CD4-positive, alpha-beta memory T cell (primary cell): ENCODE measurements around the gene ADAM12. TPM values are rescaled to one million over a fixed set of nuclear protein-coding genes. Genes with fewer than 3 reads are reported as not detected.

Experiments used
- CTCF ChIA-PET: fragments of 350-600 bp; sonication (Branson Sonifier 250); formaldehyde crosslinking; loops from one replicate; lab custom pipeline; 2021; ENCODE audit warnings: inconsistent platforms; ENCODE audit not compliant: partially characterized antibody; lab: Charles Lee
- POLR2A ChIA-PET: fragments of 350-600 bp; sonication (Branson Sonifier 250); formaldehyde crosslinking; loops from one replicate; lab custom pipeline; 2021; ENCODE audit not compliant: partially characterized antibody; lab: Charles Lee
- DNase-seq, 5 donors: peaks; one replicate each; pipeline versions ENCODE4 v3.0.0 to v3.0.0-alpha.2; 2020 to 2022; ENCODE audit warnings: mixed read lengths in 1 of 5
- H3K27ac ChIP-seq: one replicate; pipeline ENCODE4 v1.7.0; 2013; ENCODE audit warnings: low read depth, low read length
- H3K27me3 ChIP-seq: 2 replicates; pipeline ENCODE4 v1.7.0; 2013; ENCODE audit warnings: mild to moderate bottlenecking, low read length, moderate library complexity; ENCODE audit not compliant: insufficient read depth
- H3K36me3 ChIP-seq: 2 replicates; pipeline ENCODE4 v1.7.0; 2013; ENCODE audit warnings: mild to moderate bottlenecking, low read length, moderate library complexity; ENCODE audit not compliant: insufficient read depth
- H3K4me1 ChIP-seq: 2 replicates; pipeline ENCODE4 v1.7.0; 2013; ENCODE audit warnings: mild to moderate bottlenecking, low read length, moderate library complexity; ENCODE audit not compliant: insufficient read depth
- H3K4me3 ChIP-seq, 2 donors: one replicate each; pipeline ENCODE4 v1.7.0; 2013; ENCODE audit warnings: low read length in 2 of 2, mild to moderate bottlenecking in 1 of 2
- H3K9me3 ChIP-seq, 2 donors: one replicate each; pipeline ENCODE4 v1.7.0; 2013; ENCODE audit warnings: low read length in 2 of 2, control low read depth in 1 of 2; ENCODE audit not compliant: control insufficient read depth in 1 of 2
- H3K27ac Mint-ChIP-seq, 7 donors: one replicate each; pipeline ENCODE4 v1.8.0; 2020 to 2021; ENCODE audit warnings: mixed read lengths in 7 of 7, mild to moderate bottlenecking in 6 of 7, inconsistent platforms in 3 of 7, moderate library complexity in 3 of 7
- H3K27me3 Mint-ChIP-seq, 2 donors: one replicate each; pipeline ENCODE4 v1.8.0; 2020 to 2021; ENCODE audit warnings: mixed read lengths in 2 of 2
- H3K36me3 Mint-ChIP-seq, 2 donors: one replicate each; pipeline ENCODE4 v1.8.0; 2020 to 2021; ENCODE audit warnings: mixed read lengths in 2 of 2, inconsistent platforms in 1 of 2, mild to moderate bottlenecking in 1 of 2
- H3K4me1 Mint-ChIP-seq, 4 donors: one replicate each; pipeline ENCODE4 v1.8.0; 2020 to 2021; ENCODE audit warnings: mixed read lengths in 4 of 4, mild to moderate bottlenecking in 1 of 4
- H3K4me3 Mint-ChIP-seq, 8 donors: one replicate each; pipeline ENCODE4 v1.8.0; 2020 to 2021; ENCODE audit warnings: mixed read lengths in 8 of 8, mild to moderate bottlenecking in 7 of 8, moderate library complexity in 6 of 8, inconsistent platforms in 3 of 8
- H3K9me3 Mint-ChIP-seq, 8 donors: one replicate each; pipeline ENCODE4 v1.8.0; 2020 to 2021; ENCODE audit warnings: mixed read lengths in 8 of 8, mild to moderate bottlenecking in 5 of 8, inconsistent platforms in 3 of 8, moderate library complexity in 1 of 8
- intact Hi-C: fragments of 100-400 bp; cut with micrococcal nuclease; formaldehyde crosslinking; loops from one replicate; pipeline ENCODE4 v1.15.1; 2023
- polyA plus RNA-seq, 2 donors: library from polyadenylated mRNA; unstranded; fragments of 300-500 nt; fragmentation: Illumina TruSeq; gene quantifications; one replicate each; pipeline ENCODE4 v1.2.3, GENCODE V29; 2021
- total RNA-seq, 2 experiments: library from RNA; stranded (reverse); gene quantifications; one replicate each; pipeline ENCODE4 v1.2.3, GENCODE V29; 2021

Gene ADAM12
- total and polyA plus RNA-seq, 4 experiments from 2014 or later = 0.17 to 2.3 (median 1.1) TPM

- Histone ChIP-seq H3K4me3 (no peak overlapping the region), H3K36me3 (no peaks in the 10 kb centered on the region), H3K9me3 (no peaks in the 10 kb centered on the region), H3K27ac (no peak overlapping the region), H3K27me3 (no peaks in the 10 kb centered on the region), H3K4me1 (no peaks in the 10 kb centered on the region)
- DNase-seq = no peak
- CTCF ChIA-PET = no interaction called here
- POLR2A ChIA-PET = no interaction called here
- Mint-ChIP-seq H3K4me1 (peaks cover 0 to 7% (median 2%) of the 10 kb centered on the region in 4 donors), H3K27ac (no peak overlapping the region), H3K36me3 (no peaks in the 10 kb centered on the region), H3K27me3 (no peaks in the 10 kb centered on the region), H3K4me3 (no peak overlapping the region), H3K9me3 (no peaks in the 10 kb centered on the region)
- intact Hi-C loops = no loop called here
These were observed 386.7 kb downstream of the ADAM12 start for GRCh38 chr10:126001576-126001975.

GRCh38 chr10:125999694-126000093, 388.6 kb downstream of the ADAM12 start:
- no peak overlapping the region for H3K4me3 ChIP-seq
- intact Hi-C loops = no loop called here
- H3K9me3 ChIP-seq = no peaks in the 10 kb centered on the region
- Mint-ChIP-seq H3K4me3 (peak overlapping the region in 3 of 8 donors; percentile 2 to 46 (median 37)), H3K27ac (peak overlapping the region in 1 of 7 donors; percentile 51), H3K27me3 (peaks cover 0 to 2% of the 10 kb centered on the region in 2 donors), H3K9me3 (no peaks in the 10 kb centered on the region), H3K36me3 (no peaks in the 10 kb centered on the region), H3K4me1 (peaks cover 0 to 7% (median 2%) of the 10 kb centered on the region in 4 donors)
- CTCF ChIA-PET = interaction anchor here (1.4 kb wide), 1 partner anchor 29 kb away, joined by 3 read pairs; no protein-coding TSS in a partner anchor
- no peaks in the 10 kb centered on the region for H3K36me3 ChIP-seq
- no peak for DNase-seq
- H3K27me3 ChIP-seq = no peaks in the 10 kb centered on the region
- H3K27ac ChIP-seq = no peak overlapping the region
- no peaks in the 10 kb centered on the region for H3K4me1 ChIP-seq
- POLR2A ChIA-PET = no interaction called here

GRCh38 chr10:125997586-125997985, 390.7 kb downstream of the ADAM12 start:
- Mint-ChIP-seq H3K27me3 (peaks cover 0 to 2% of the 10 kb centered on the region in 2 donors), H3K4me1 (peaks cover 0 to 7% (median 2%) of the 10 kb centered on the region in 4 donors), H3K9me3 (no peaks in the 10 kb centered on the region), H3K36me3 (no peaks in the 10 kb centered on the region), H3K27ac (peak overlapping the region in 1 of 7 donors; percentile 66), H3K4me3 (peak overlapping the region in 2 of 8 donors; percentile 16 to 26)
- intact Hi-C loops = no loop called here
- Histone ChIP-seq H3K27me3 (no peaks in the 10 kb centered on the region), H3K27ac (no peak overlapping the region), H3K36me3 (no peaks in the 10 kb centered on the region), H3K4me3 (no peak overlapping the region), H3K4me1 (no peaks in the 10 kb centered on the region), H3K9me3 (no peaks in the 10 kb centered on the region)
- CTCF ChIA-PET = interaction anchor here (1.0 kb wide), 1 partner anchor 17 kb away, joined by 3 read pairs; no protein-coding TSS in a partner anchor
- no peak for DNase-seq
- POLR2A ChIA-PET = interaction anchor here (0.6 kb wide), 1 partner anchor 1020 kb away, joined by 4 read pairs; no protein-coding TSS in a partner anchor

GRCh38 chr10:125995726-125996304, 392.5 kb downstream of the ADAM12 start:
- no peaks in the 10 kb centered on the region for H3K36me3 Mint-ChIP-seq
- Histone ChIP-seq H3K27me3 (no peaks in the 10 kb centered on the region), H3K4me3 (no peak overlapping the region), H3K36me3 (no peaks in the 10 kb centered on the region), H3K9me3 (no peaks in the 10 kb centered on the region), H3K27ac (no peak overlapping the region), H3K4me1 (no peaks in the 10 kb centered on the region)
- ChIA-PET POLR2A (no interaction called here), CTCF (no interaction called here)
- peak overlapping the region in 5 of 8 donors; percentile 17 to 67 (median 29) for H3K4me3 Mint-ChIP-seq
- no peaks in the 10 kb centered on the region for H3K9me3 Mint-ChIP-seq
- peaks cover 0 to 7% (median 2%) of the 10 kb centered on the region in 4 donors for H3K4me1 Mint-ChIP-seq
- intact Hi-C loops = no loop called here
- peaks cover 0 to 2% of the 10 kb centered on the region in 2 donors for H3K27me3 Mint-ChIP-seq
- DNase-seq = no peak
- no peak overlapping the region for H3K27ac Mint-ChIP-seq

- CTCF ChIA-PET = no interaction called here
- H3K9me3 Mint-ChIP-seq = no peaks in the 10 kb centered on the region
- Histone ChIP-seq H3K9me3 (no peaks in the 10 kb centered on the region), H3K4me3 (no peak overlapping the region), H3K27ac (no peak overlapping the region), H3K4me1 (no peaks in the 10 kb centered on the region), H3K36me3 (no peaks in the 10 kb centered on the region), H3K27me3 (no peaks in the 10 kb centered on the region)
- intact Hi-C loops = no loop called here
- POLR2A ChIA-PET = no interaction called here
- H3K36me3 Mint-ChIP-seq = no peaks in the 10 kb centered on the region
- H3K4me3 Mint-ChIP-seq = no peak overlapping the region
- DNase-seq = no peak
- peaks cover 0 to 4% (median under 1%) of the 10 kb centered on the region in 4 donors for H3K4me1 Mint-ChIP-seq
- H3K27ac Mint-ChIP-seq = no peak overlapping the region
- peaks cover 0 to 2% of the 10 kb centered on the region in 2 donors for H3K27me3 Mint-ChIP-seq
These were observed 393.7 kb downstream of the ADAM12 start for GRCh38 chr10:125994601-125995000.

GRCh38 chr10:125992254-125992653, 396.0 kb downstream of the ADAM12 start:
- Mint-ChIP-seq H3K9me3 (no peaks in the 10 kb centered on the region), H3K4me1 (no peaks in the 10 kb centered on the region), H3K36me3 (no peaks in the 10 kb centered on the region), H3K4me3 (no peak overlapping the region), H3K27ac (no peak overlapping the region), H3K27me3 (peaks cover 0 to 2% of the 10 kb centered on the region in 2 donors)
- Histone ChIP-seq H3K36me3 (no peaks in the 10 kb centered on the region), H3K9me3 (no peaks in the 10 kb centered on the region), H3K27ac (no peak overlapping the region), H3K4me3 (no peak overlapping the region), H3K27me3 (no peaks in the 10 kb centered on the region), H3K4me1 (no peaks in the 10 kb centered on the region)
- intact Hi-C loops = no loop called here
- ChIA-PET POLR2A (no interaction called here), CTCF (no interaction called here)
- no peak for DNase-seq

GRCh38 chr10:125991392-125991791, 396.9 kb downstream of the ADAM12 start:
- Mint-ChIP-seq H3K4me3 (no peak overlapping the region), H3K36me3 (no peaks in the 10 kb centered on the region), H3K4me1 (no peaks in the 10 kb centered on the region), H3K27ac (no peak overlapping the region), H3K9me3 (no peaks in the 10 kb centered on the region), H3K27me3 (peaks cover 0 to 1% of the 10 kb centered on the region in 2 donors)
- Histone ChIP-seq H3K4me3 (no peak overlapping the region), H3K27me3 (no peaks in the 10 kb centered on the region), H3K36me3 (no peaks in the 10 kb centered on the region), H3K9me3 (no peaks in the 10 kb centered on the region), H3K27ac (no peak overlapping the region), H3K4me1 (no peaks in the 10 kb centered on the region)
- CTCF ChIA-PET = no interaction called here
- DNase-seq = no peak
- intact Hi-C loops = no loop called here
- POLR2A ChIA-PET = no interaction called here
